ENCODE results near the gene MROH2A.

DNA sequence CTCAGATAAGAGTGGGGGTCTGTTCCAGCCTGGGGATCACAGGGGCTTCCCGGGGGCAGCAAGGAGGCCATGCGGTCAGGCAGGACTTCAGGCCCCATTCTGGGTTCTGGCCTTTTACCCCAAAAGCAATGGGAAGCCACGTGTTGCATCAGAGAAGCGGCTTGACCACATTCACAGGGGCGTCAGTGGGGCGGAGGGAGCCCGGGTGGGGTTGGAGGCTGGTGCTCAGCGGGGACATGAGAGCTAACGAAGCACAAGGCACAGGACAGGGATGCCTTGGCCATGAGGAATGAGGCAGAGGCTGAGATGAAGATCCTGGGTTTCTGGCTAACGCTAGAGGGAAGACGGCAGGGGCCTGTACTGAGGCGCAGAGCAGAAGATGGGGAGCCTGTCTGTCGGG is 70.1 kb downstream of the MROH2A start:
- TF ChIP-seq, protein P1, sequence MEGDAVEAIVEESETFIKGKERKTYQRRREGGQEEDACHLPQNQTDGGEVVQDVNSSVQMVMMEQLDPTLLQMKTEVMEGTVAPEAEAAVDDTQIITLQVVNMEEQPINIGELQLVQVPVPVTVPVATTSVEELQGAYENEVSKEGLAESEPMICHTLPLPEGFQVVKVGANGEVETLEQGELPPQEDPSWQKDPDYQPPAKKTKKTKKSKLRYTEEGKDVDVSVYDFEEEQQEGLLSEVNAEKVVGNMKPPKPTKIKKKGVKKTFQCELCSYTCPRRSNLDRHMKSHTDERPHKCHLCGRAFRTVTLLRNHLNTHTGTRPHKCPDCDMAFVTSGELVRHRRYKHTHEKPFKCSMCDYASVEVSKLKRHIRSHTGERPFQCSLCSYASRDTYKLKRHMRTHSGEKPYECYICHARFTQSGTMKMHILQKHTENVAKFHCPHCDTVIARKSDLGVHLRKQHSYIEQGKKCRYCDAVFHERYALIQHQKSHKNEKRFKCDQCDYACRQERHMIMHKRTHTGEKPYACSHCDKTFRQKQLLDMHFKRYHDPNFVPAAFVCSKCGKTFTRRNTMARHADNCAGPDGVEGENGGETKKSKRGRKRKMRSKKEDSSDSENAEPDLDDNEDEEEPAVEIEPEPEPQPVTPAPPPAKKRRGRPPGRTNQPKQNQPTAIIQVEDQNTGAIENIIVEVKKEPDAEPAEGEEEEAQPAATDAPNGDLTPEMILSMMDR (IDR thresholded peaks at IDR 0.05): no peak
- TF ChIP-seq POLR2A (IDR thresholded peaks at IDR 0.05): no peak

Measured in heart left ventricle (tissue), 13 donors.